Common myeloid progenitor, CD34-positive (primary cell): Measurements from ENCODE around the gene JAG1.
A peak's percentile ranks its signal among the peaks of the same experiment; 100 is the strongest.

Experiments
- CTCF ChIA-PET: fragments of 350-600 bp; sonication (Branson Sonifier 250); formaldehyde crosslinking; loops from one replicate; lab custom pipeline; 2021; ENCODE audit warnings: antibody characterized with exemption; lab: Charles Lee
- POLR2A ChIA-PET: fragments of 350-600 bp; sonication (Branson Sonifier 250); formaldehyde crosslinking; loops from one replicate; lab custom pipeline; 2021; ENCODE audit warnings: antibody characterized with exemption; lab: Charles Lee
- DNase-seq, 3 donors: peaks; one replicate each; pipeline versions ENCODE4 v3.0.0 to v3.0.0-alpha.2; 2013
- H3K27ac ChIP-seq, 2 experiments: 1 replicate in 1 of 2; 2 replicates in 1 of 2; pipeline ENCODE4 v1.7.0; 2013; ENCODE audit warnings: inconsistent platforms in 2 of 2, low read length in 2 of 2, mild to moderate bottlenecking in 2 of 2, low read depth in 1 of 2, moderate library complexity in 1 of 2; ENCODE audit not compliant: severe bottlenecking in 2 of 2, insufficient read depth in 1 of 2, poor library complexity in 1 of 2
- H3K27me3 ChIP-seq, 5 experiments: replicated peaks in 2 of 5; 1 replicate in 3 of 5; 2 replicates in 2 of 5; pipeline versions ENCODE4 v1.6.1 to v1.7.0; 2013; ENCODE audit warnings: low read length in 4 of 5, mild to moderate bottlenecking in 2 of 5, moderate library complexity in 2 of 5, inconsistent platforms in 1 of 5; ENCODE audit not compliant: insufficient read depth in 5 of 5, control insufficient read depth in 4 of 5
- H3K36me3 ChIP-seq, 4 experiments: 1 replicate in 2 of 4; 2 replicates in 2 of 4; pipeline versions ENCODE4 v1.6.1 to v1.7.0; 2013; ENCODE audit warnings: low read length in 3 of 4, control low read depth in 1 of 4, mild to moderate bottlenecking in 1 of 4; ENCODE audit not compliant: control insufficient read depth in 4 of 4, insufficient read depth in 4 of 4
- H3K4me1 ChIP-seq, 4 experiments: 1 replicate in 3 of 4; 2 replicates in 1 of 4; pipeline versions ENCODE4 v1.6.1 to v1.7.1; 2013; ENCODE audit warnings: low read length in 3 of 4, mild to moderate bottlenecking in 3 of 4, control low read depth in 1 of 4, inconsistent platforms in 1 of 4, moderate library complexity in 1 of 4; ENCODE audit not compliant: control insufficient read depth in 4 of 4, insufficient read depth in 4 of 4; ENCODE audit errors: control extremely low read depth in 1 of 4
- H3K4me3 ChIP-seq, 7 experiments: 1 replicate in 4 of 7; 2 replicates in 3 of 7; pipeline versions ENCODE4 v1.5.1 to v1.7.0; 2013; ENCODE audit warnings: mild to moderate bottlenecking in 7 of 7, low read length in 6 of 7, moderate library complexity in 6 of 7, inconsistent platforms in 2 of 7, low read depth in 2 of 7, control low read depth in 1 of 7; ENCODE audit not compliant: insufficient read depth in 4 of 7, control insufficient read depth in 1 of 7; ENCODE audit errors: extremely low read depth in 1 of 7
- H3K9me3 ChIP-seq, 5 experiments: 1 replicate in 4 of 5; 2 replicates in 1 of 5; pipeline versions ENCODE4 v1.6.1 to v1.7.1; 2013; ENCODE audit warnings: low read length in 4 of 5, mild to moderate bottlenecking in 2 of 5, inconsistent platforms in 1 of 5, low read depth in 1 of 5, moderate library complexity in 1 of 5; ENCODE audit not compliant: control insufficient read depth in 4 of 5, insufficient read depth in 2 of 5; ENCODE audit errors: control extremely low read depth in 1 of 5
- WGBS: methylation state at CpG from one replicate; pipeline ENCODE4 v1.1.5; 2013; ENCODE audit not compliant: insufficient coverage; 5-methylcytosine and 5-hydroxymethylcytosine counted together

JAG1 gene

GRCh38 chr20:10663756-10664155 lies 10.0 kb downstream of the JAG1 start:
- Histone ChIP-seq H3K27ac (no peak overlapping the region), H3K9me3 (no peaks in the 10 kb centered on the region), H3K27me3 (no peaks in the 10 kb centered on the region), H3K4me3 (no peak overlapping the region), H3K4me1 (peaks cover 0 to 1% (median 0%) of the 10 kb centered on the region in 4 experiments), H3K36me3 (peaks cover 2 to 38% (median 4%) of the 10 kb centered on the region in 4 experiments)
- no peak for DNase-seq
- ChIA-PET CTCF (interaction anchor here (0.9 to 1.3 kb wide), 2 partner anchors 78 to 879 kb away, joined by 3 read pairs; no protein-coding TSS in a partner anchor), POLR2A (no interaction called here)
- 93% methylated on average over 3 of the region's 8 CpGs for WGBS

- peaks cover 0 to 42% (median 4%) of the 10 kb centered on the region in 4 experiments for H3K36me3 ChIP-seq
- CTCF ChIA-PET, result interaction anchor here (0.7 to 1.6 kb wide), 3 partner anchors 9 to 268 kb away, joined by 3 to 6 read pairs (median 3); no protein-coding TSS in a partner anchor
- DNase-seq, result peak; percentile 26 to 74 (median 73)
- POLR2A ChIA-PET, result no interaction called here
- no peaks in the 10 kb centered on the region for H3K27me3 ChIP-seq
- 77% methylated on average over 7 of the region's 10 CpGs for WGBS
- peaks cover 0 to 1% (median 0%) of the 10 kb centered on the region in 4 experiments for H3K4me1 ChIP-seq
- H3K9me3 ChIP-seq, result no peaks in the 10 kb centered on the region
- H3K27ac ChIP-seq, result no peak overlapping the region
- H3K4me3 ChIP-seq, result no peak overlapping the region
Observed at GRCh38 chr20:10662661-10663458, 10.9 kb downstream of the JAG1 start.

- DNase-seq, result no peak
- H3K27ac ChIP-seq, result no peak overlapping the region
- H3K36me3 ChIP-seq, result peaks cover 0 to 39% (median 4%) of the 10 kb centered on the region in 4 experiments
- POLR2A ChIA-PET, result no interaction called here
- H3K27me3 ChIP-seq, result no peaks in the 10 kb centered on the region
- no peaks in the 10 kb centered on the region for H3K9me3 ChIP-seq
- CTCF ChIA-PET, result interaction anchor here (0.7 to 1.6 kb wide), 2 partner anchors 9 to 269 kb away, joined by 3 to 6 read pairs; no protein-coding TSS in a partner anchor
- WGBS, result 82% methylated on average over 4 of the region's 5 CpGs
- H3K4me1 ChIP-seq, result peaks cover 0 to 1% (median 0%) of the 10 kb centered on the region in 4 experiments
- no peak overlapping the region for H3K4me3 ChIP-seq
Observed at GRCh38 chr20:10662151-10662550, 11.6 kb downstream of the JAG1 start.

- Histone ChIP-seq H3K4me3 (no peak overlapping the region), H3K9me3 (no peaks in the 10 kb centered on the region), H3K27ac (no peak overlapping the region), H3K4me1 (peaks cover 0 to 1% (median 0%) of the 10 kb centered on the region in 4 experiments), H3K27me3 (no peaks in the 10 kb centered on the region), H3K36me3 (peaks cover 0 to 38% (median 4%) of the 10 kb centered on the region in 4 experiments)
- 100% methylated on average over 4 of the region's 4 CpGs for WGBS
- ChIA-PET POLR2A (no interaction called here), CTCF (no interaction called here)
- DNase-seq, result no peak
Observed at GRCh38 chr20:10661261-10661660, 12.5 kb downstream of the JAG1 start.

GRCh38 chr20:10660661-10661060 lies 13.1 kb downstream of the JAG1 start:
- no peak for DNase-seq
- Histone ChIP-seq H3K9me3 (no peaks in the 10 kb centered on the region), H3K27ac (no peak overlapping the region), H3K4me3 (no peak overlapping the region), H3K36me3 (peaks cover 0 to 40% (median 4%) of the 10 kb centered on the region in 4 experiments), H3K27me3 (no peaks in the 10 kb centered on the region), H3K4me1 (peaks cover 0 to 1% (median 0%) of the 10 kb centered on the region in 4 experiments)
- ChIA-PET CTCF (no interaction called here), POLR2A (no interaction called here)
- WGBS, result 97% methylated on average over 9 of the region's 11 CpGs

GRCh38 chr20:10659651-10660601 lies 13.9 kb downstream of the JAG1 start:
- Histone ChIP-seq H3K36me3 (peaks cover 0 to 41% (median 4%) of the 10 kb centered on the region in 4 experiments), H3K27ac (no peak overlapping the region), H3K27me3 (no peaks in the 10 kb centered on the region), H3K4me1 (peaks cover 0 to 1% (median 0%) of the 10 kb centered on the region in 4 experiments), H3K9me3 (no peaks in the 10 kb centered on the region), H3K4me3 (no peak overlapping the region)
- ChIA-PET POLR2A (interaction anchor here (0.7 kb wide), 1 partner anchor 9 kb away, joined by 5 read pairs; no protein-coding TSS in a partner anchor), CTCF (interaction anchor here (1.9 kb wide), 1 partner anchor 11 kb away, joined by 10 read pairs; no protein-coding TSS in a partner anchor)
- DNase-seq, result no peak
- WGBS, result 93% methylated on average over 11 of the region's 12 CpGs
